Raji (cell line): ENCODE results near the gene SMIM28.

Source experiments
- POLR2A ChIP-seq: IDR thresholded peaks from 2 replicates; pipeline ENCODE4 v1.6.1; 2011; ENCODE audit warnings: low read depth, low read length, control low read depth; ENCODE audit not compliant: insufficient read depth

SMIM28 gene

DNA sequence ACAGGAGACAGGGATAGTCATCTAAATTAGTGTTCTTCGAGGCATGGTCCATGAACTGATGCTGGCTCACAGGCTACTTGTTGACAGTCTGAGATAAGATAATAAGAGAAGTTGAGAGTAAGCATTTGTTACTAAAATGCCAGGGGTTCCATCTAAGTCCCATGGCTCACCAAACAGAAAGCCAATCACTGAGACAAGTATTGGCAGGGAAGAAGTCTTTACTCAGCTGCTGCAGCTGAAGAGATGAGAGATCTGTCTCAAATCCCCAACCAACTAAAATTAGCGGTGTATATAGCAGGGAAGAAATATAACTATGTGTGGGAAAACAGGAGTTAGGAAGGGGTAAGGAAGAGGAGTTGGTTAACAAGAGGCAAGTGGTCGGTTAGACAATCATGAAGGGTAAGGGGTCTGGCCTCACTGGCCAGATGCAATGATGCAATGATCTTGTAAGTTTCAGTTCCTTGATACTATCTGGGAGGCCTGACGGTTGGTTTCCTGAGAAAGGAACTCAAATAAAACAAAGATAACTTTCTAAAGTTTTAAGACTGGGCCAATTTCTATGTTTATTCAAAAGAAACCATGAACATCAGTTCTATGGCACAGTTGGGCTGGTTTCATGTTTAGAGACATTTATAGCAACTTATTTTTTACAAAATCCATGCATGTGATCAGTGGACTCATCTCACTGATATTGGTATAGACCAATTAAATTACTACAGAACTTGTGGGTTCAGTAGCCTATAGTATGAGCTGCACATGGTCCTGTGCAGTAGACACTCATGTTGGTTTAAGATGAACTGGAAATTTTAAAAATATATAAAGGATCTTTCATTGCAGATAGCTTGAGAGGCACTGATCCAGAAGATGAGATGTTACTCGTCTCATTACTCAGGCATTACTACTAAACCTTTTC lies 16.4 kb downstream of the SMIM28 start:
- TF ChIP-seq POLR2A, result no peak

DNA sequence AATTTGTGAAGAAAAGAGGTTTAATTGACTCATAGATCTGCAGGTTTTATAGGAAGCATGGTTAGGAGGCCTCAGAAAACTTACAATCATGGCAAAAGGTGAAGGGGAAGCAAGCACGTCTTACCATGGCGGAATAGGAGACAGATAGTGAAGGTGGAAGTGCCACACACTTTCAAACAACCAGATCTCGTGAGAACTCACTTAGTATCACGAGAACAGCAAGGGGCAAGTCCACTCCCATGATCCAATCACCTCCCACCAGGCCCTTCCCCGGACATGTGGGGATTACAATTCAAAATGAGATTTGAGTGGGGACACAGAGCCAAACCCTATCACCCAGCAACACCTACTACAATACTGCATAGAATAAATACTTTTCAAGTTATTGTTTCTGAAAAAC lies 19.0 kb downstream of the SMIM28 start:
- TF ChIP-seq POLR2A, result no peak

DNA sequence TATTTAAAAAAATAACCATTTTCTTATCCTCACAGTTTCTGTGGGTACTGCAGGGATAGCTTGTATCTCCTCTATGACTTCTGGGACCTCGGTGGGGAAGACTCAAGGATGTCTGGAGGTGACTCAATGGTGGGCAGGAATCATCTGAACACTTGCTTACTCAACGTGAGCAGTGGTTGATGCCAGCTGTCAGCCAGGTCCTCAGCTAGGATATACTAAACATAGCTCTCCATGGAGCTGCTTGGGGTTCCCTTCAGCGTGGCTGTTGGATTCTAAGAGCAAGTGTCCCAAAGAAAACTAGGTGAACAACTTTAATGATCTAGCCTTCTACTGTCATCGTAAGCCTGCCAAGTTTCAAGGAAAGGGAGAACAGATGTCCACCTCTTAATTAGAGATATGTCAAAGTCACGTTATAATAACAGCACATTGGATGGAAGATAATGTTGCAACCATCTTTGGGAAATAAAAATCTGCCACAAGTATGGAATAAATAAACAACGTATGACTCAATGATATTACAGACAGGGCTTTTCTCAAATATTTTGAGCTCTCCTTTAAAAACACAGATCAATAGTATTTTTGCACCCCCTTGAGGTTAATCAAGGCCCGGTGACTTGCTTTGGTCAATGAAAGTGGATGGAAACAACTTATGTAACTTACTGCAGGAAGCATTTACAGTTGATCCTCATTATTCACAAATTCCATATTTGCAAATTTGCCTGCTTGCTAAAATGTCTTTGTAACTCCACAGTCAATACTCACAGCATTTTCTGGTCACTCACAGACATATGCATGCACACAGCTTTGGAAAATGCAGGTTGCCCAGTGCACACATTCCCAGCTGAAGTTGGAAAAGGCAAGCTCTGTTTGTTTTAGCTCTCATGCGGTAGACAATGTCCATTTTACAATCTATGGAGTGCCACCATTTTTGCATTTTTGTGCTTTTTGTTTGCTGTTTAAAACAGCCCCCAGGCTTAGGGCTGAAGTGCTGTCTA lies 19.7 kb downstream of the SMIM28 start:
- TF ChIP-seq POLR2A, result no peak

DNA sequence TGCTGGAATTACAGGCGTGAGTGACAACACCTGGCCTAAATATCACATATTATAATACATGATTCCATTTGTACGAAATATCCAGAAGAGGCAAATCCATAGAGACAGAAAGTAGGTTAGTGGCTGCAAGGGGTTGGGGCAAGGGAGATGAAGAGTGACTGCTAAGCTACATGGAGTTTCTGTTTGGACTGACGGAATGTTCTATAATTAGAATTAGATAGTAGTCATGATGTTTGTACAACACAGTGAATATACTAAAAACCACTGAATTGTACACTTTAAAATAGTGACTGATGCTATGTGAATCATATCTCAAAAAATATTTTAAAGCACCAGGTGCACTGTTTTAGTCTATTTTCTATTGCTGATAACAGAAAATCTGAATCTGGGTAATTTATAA lies 22.6 kb downstream of the SMIM28 start:
- no peak for TF ChIP-seq POLR2A

DNA sequence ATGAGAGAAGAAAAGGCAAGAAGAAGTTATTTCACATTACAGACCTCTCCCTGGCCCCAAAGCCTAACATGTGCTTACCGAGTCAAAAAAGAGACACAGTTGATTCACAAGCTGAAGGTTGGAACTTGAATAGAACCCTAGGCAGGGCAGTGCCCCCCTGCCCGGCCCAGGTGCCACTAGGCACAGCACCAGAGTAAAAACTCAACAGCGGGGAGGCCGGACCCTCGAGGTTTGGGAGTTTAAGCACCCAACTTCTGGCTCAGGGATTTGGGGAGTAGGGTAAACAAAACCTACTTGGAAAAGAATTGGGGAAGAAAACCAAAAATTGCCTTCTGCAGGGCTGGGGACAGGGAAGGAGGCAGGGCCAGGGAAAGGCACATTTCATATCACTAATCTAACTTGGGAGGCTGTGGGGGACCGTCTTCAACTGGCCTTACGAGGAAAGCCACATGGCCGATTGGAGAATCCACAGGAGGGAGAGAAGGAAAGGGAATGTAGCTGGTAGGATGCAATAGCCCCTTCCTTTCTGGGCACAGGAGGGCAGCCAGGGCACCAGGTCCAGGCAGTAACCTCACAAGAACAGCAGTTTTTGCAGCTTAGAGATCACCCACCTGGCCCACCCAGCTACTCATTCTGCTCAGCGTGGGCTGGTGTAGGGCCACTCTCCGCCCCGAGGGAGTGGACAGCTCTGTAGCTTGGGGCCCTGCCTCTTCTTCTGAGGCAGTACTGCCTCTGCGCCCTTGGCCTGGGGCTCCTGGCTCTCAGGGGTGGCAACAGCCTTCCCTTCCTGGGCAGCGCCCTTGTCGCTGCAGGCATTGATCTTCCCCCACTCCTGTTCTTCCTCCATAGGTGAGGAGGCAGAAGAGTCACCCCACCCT lies 24.5 kb downstream of the SMIM28 start:
- TF ChIP-seq POLR2A, result no peak

DNA sequence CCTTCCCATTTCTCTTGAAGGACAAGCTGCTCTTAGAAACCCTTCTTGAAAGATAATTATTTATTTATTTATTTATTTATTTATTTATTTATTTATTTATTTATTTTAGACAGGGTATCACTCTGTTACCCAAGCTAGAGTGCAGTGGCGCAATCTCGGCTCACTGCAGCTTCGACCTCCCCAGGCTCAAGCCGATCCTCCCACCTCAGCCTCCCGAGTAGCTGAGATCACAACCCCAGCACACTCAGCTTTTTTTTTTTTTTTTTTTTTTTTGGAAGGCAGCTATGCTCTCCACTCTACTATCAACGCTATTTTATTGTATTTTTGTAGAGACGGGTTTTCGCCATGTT lies 25.1 kb downstream of the SMIM28 start:
- no peak for TF ChIP-seq POLR2A

DNA sequence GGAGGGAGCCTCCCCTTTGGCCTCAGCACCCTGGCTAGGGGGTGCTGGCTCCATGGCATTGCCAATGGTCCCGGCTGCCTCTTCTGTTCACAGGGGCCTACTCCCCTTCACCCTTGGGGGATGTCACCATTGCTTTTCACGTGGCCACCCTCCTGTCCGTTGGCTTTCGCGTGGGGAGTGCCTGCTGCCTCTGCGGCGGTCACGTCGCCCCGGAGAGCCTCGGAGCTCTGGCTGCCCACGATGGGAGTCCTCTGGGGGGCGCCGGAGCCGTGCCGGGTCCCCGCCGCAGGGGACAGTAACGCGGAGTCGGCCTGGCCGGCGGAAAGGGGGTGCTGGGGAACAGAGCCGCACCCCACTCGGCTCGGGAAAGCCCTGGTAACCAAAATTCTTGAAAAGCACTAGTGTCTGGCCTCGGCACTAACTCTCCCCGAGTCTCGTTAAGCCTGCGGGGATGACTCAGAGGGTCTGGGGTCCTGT lies 25.7 kb downstream of the SMIM28 start:
- no peak for TF ChIP-seq POLR2A

DNA sequence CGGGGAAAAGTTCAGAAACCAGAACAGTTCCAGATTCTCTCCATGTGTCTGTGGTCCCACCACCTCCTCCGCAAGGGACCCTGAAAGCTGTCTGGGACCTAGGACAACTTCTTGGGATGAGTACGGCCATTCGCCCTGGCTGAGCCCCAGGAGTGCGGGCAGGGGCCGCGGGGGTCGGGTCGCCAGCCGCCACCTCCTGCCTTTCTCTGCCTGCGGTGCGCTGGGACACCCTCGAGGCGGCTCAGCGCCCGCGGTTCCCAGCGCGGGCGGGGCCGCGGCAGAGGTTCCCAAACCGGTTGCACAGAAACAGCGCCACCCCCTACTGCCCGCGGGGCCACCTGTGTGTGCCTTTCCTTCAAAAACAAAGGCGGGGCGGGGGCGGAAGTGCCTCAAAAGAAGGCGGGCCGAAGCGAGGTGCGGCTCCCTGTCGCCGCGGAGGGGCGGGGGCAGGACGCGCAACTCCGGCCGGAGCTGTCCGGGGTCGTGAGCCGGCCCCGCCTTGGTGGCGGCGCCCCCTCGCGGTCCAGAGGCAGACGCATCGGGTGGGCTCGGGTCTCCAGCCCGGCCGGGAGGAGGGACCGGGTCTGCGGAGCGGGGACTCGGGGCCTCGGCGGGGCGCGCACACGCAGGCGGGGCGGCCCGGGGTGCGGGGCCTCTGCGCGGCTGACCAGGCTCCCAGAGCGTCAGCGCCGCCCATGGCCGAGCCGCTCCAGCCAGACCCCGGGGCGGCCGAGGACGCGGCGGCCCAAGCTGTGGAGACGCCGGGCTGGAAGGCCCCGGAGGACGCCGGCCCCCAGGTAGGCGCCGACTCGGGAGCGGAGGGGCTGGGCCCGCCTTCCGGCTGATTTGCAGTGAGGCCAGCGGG lies 26.3 kb downstream of the SMIM28 start, which contains the start of gene HEBP2:
Gene HEBP2 (plus strand): TSS at position 423 of the 865 bp plus-strand sequence. CDS start 273 bp downstream, at position 696.
- TF ChIP-seq POLR2A, result no peak

DNA sequence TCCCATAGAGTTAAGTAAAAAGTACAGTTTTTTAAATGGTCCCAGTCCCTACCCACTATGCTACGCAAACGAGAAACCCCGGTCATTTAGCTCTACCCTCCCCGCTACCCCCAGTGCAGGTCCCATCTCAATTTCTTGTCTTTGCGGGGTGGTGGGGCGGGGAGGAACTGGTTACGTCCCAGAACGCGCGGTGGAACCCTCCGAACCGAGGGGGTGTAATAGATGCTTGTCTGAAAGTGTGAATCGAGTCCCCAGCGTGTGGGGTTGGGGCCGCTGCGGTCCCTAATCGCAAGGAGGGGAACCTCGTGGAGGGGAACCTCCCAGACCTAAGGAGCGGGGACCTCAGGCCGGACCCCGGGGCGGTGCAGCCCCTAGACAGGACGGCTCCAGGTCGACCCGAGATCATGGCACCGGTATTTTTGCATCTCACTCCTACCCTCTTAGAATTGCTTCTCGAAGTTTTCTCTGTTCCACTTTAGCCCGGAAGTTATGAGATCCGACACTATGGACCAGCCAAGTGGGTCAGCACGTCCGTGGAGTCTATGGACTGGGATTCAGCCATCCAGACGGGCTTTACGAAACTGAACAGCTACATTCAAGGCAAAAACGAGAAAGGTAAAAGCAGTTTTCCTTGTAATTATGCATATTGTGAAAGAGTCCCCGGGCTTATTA lies 27.1 kb downstream of the SMIM28 start:
- TF ChIP-seq POLR2A, result no peak

DNA sequence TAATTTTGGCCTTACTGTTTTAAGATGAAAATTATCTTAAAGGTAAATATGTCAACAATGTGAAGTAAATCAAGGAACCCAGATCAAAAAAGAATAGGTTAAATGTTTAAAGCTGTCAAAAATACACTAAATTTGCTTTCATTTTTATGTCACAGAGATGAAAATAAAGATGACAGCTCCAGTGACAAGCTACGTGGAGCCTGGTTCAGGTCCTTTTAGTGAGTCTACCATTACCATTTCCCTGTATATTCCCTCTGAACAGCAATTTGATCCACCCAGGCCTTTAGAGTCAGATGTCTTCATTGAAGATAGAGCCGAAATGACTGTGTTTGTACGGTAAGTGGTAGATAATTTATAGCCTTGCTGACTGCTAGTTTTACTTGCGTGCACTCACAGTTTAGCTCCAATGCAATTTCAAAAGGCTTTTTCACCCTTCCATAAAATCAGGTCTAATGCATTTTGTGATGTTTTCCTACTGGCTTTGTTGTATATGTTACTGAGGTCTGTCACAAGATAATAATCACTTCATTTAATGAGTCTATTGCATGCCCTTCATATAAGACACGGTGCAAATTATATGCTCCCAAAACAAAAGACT lies 28.2 kb downstream of the SMIM28 start:
- TF ChIP-seq POLR2A, result no peak

DNA sequence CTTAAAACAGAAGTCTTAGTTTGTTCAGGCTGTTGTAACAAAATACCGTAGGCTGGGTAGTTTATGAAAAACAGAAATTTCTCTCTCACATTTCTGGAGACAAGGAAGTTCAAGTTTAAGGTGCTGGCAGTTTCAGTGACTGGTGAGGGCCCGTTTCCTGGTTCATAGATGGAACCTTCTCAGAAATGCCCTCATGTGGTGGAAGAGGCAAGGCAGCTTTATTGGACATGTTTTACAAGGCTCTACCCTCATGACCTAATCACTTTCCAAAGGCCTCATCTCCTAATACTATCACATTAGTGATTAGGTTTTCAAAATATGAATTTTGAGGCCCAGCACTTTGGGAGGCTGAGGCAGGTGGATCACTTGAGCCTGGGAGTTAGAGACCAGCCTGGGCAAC lies 28.7 kb downstream of the SMIM28 start:
- no peak for TF ChIP-seq POLR2A

DNA sequence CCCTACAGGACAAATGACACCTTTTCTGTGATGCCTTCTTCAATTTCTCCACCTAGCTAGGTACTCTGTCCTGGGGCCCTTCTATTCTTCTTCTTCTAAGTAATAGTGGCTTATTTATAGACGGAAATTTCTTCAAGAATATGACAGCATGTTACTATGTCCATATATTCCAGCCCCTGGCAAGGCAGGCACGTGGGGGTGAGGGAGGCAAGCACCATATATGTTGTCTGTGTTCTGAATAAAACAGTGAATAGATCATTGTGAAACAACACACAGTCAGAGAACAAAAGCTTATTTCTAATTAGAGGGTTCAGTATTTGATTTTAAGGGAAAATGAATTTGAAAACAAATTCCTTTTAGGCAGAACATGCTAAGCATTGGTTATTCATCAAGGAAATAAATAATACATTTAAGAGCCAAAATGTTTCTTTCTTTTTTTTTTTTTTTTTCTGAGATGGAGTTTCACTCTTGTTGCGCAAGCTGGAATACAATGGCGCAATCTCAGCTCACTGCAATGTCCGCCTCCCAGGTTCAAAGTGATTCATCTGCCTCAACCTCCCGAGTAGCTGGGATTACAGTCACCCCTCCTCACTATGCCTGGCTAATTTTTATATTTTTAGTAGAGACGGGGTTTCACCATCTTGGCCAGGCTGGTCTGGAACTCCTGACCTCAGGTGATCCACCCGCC lies 32.5 kb downstream of the SMIM28 start:
- TF ChIP-seq POLR2A, result no peak
